PC-3 (cell line): ENCODE data around the gene KRTAP10-10.

ENCODE experiments used
- EZH2 ChIP-seq: fragments of 300-600 bp; sonication (generic); IDR thresholded peaks from one replicate; pipeline ENCODE4 v1.6.1; 2017; ENCODE audit warnings: antibody characterized with exemption, mild to moderate bottlenecking, low read length; ENCODE audit not compliant: unreplicated experiment
- EZH2phosphoT487 ChIP-seq: fragments of 300-600 bp; sonication (generic); IDR thresholded peaks from 2 replicates; pipeline ENCODE4 v1.6.1; 2018; ENCODE audit warnings: mild to moderate bottlenecking, antibody characterized with exemption, low read length, borderline replicate concordance
- TF ChIP-seq, protein P1 (sequence below): fragments of 300-600 bp; sonication (generic); conservative IDR thresholded peaks from 2 replicates; pipeline ENCODE4 v1.5.1; 2017; ENCODE audit warnings: antibody characterized with exemption, low read depth, mild to moderate bottlenecking, low read length

DNA sequence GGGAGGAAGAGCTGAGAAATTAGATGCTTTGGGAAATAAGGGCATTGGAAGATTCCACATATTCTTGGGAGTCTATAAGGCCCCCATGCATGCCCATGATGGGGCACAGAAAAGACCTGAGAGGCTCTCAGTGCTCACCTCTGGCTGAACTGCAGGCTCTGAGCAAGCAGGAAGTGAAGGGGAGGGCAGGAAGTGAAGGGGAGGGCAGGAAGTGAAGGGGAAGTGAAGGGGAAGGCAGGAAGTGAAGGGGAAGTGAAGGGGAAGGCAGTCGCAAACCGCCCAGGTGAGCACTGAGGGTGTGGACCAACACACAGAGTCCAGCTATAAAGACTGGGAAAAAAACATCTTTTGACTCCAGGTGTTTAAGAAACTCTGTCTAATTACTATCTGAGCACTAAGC is 6.7 kb upstream of the KRTAP10-10 start:
- TF ChIP-seq, protein P1, sequence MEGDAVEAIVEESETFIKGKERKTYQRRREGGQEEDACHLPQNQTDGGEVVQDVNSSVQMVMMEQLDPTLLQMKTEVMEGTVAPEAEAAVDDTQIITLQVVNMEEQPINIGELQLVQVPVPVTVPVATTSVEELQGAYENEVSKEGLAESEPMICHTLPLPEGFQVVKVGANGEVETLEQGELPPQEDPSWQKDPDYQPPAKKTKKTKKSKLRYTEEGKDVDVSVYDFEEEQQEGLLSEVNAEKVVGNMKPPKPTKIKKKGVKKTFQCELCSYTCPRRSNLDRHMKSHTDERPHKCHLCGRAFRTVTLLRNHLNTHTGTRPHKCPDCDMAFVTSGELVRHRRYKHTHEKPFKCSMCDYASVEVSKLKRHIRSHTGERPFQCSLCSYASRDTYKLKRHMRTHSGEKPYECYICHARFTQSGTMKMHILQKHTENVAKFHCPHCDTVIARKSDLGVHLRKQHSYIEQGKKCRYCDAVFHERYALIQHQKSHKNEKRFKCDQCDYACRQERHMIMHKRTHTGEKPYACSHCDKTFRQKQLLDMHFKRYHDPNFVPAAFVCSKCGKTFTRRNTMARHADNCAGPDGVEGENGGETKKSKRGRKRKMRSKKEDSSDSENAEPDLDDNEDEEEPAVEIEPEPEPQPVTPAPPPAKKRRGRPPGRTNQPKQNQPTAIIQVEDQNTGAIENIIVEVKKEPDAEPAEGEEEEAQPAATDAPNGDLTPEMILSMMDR: no peak
- TF ChIP-seq EZH2: no peak
- no peak for TF ChIP-seq EZH2phosphoT487
